Measurements from ENCODE around the gene GLIS1. TPM values are rescaled to one million over a fixed set of nuclear protein-coding genes. Genes with fewer than 3 reads are reported as not detected.

GLIS1 gene
- polyA plus RNA-seq, 1 donor (not counting 4 experiments of a cell fraction or from before 2014, with no cell fraction given) = not detected

DNA sequence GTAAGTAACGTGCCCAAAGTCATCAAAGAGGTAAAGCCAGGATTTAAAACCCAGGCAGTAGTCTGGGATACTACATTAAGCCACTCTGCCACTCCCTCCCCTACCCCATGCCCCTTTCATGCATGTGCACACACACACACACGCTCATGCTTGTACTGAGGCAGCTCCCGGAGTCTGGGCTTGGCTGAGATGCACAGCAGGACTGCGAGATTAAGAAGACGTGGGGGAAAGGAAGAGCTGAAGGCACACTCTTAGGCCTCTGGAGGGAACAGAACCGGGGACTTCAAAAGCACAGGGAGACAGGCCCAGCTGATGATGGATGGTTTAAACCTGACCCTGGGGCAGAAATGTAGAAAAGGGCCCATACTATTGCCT lies 98.3 kb downstream of the GLIS1 start:
- Histone ChIP-seq H3K27ac (ENCODE audit: control insufficient read depth, insufficient read depth, low read length) (no peak overlapping the region), H3K27me3 (ENCODE audit: control insufficient read depth, extremely low read depth, insufficient read depth, low read length) (peaks cover 23% of the 10 kb centered on the region), H2AFZ (ENCODE audit: control insufficient read depth, low read length) (no peak overlapping the region), H3K4me2 (ENCODE audit: control insufficient read depth, extremely low read depth, insufficient read depth, low read depth, low read length) (no peak overlapping the region), H3K36me3 (ENCODE audit: control insufficient read depth in 2 of 2, extremely low read depth in 1 of 2, insufficient read depth in 2 of 2, low read length in 2 of 2) (no peaks in the 10 kb centered on the region), H3K9me3 (ENCODE audit: control insufficient read depth, low read depth, low read length) (no peaks in the 10 kb centered on the region), H3K4me1 (ENCODE audit: control insufficient read depth, extremely low read depth, insufficient read depth, low read length) (peaks cover 5% of the 10 kb centered on the region), H3K79me2 (ENCODE audit: control insufficient read depth, insufficient read depth, low read length) (no peaks in the 10 kb centered on the region), H4K20me1 (ENCODE audit: control insufficient read depth, extremely low read depth, insufficient read depth, low read length) (no peaks in the 10 kb centered on the region), H3K4me3 (ENCODE audit: control insufficient read depth in 2 of 3, extremely low read depth in 1 of 3, insufficient read depth in 2 of 3, low read depth in 1 of 3, low read length in 3 of 3) (no peak overlapping the region), H3K9ac (ENCODE audit: control insufficient read depth, extremely low read depth, insufficient read depth, low read length) (no peak overlapping the region), H3K9me1 (ENCODE audit: control insufficient read depth, extremely low read depth, insufficient read depth, low read length) (no peaks in the 10 kb centered on the region)
- dilution Hi-C loops (cut with MboI; ENCODE audit: extremely low pct_ligation_motif_present, low sequenced_read_pairs) = no loop called here
- DNase-seq (ENCODE audit: low read depth, low spot score) = no peak
- FAIRE-seq = no peak
- no peak for TF ChIP-seq EZH2 (IDR thresholded peaks at IDR 0.05; ENCODE audit: low read length)
- TF ChIP-seq, protein P1, sequence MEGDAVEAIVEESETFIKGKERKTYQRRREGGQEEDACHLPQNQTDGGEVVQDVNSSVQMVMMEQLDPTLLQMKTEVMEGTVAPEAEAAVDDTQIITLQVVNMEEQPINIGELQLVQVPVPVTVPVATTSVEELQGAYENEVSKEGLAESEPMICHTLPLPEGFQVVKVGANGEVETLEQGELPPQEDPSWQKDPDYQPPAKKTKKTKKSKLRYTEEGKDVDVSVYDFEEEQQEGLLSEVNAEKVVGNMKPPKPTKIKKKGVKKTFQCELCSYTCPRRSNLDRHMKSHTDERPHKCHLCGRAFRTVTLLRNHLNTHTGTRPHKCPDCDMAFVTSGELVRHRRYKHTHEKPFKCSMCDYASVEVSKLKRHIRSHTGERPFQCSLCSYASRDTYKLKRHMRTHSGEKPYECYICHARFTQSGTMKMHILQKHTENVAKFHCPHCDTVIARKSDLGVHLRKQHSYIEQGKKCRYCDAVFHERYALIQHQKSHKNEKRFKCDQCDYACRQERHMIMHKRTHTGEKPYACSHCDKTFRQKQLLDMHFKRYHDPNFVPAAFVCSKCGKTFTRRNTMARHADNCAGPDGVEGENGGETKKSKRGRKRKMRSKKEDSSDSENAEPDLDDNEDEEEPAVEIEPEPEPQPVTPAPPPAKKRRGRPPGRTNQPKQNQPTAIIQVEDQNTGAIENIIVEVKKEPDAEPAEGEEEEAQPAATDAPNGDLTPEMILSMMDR (optimal IDR thresholded peaks at IDR 0.05 in 1 of 3, IDR thresholded peaks at IDR 0.05 in 1 of 3, conservative IDR thresholded peaks at IDR 0.05 in 1 of 3; ENCODE audit: extremely low read depth in 1 of 3, insufficient read depth in 2 of 3, low read length in 3 of 3) = no peak

DNA sequence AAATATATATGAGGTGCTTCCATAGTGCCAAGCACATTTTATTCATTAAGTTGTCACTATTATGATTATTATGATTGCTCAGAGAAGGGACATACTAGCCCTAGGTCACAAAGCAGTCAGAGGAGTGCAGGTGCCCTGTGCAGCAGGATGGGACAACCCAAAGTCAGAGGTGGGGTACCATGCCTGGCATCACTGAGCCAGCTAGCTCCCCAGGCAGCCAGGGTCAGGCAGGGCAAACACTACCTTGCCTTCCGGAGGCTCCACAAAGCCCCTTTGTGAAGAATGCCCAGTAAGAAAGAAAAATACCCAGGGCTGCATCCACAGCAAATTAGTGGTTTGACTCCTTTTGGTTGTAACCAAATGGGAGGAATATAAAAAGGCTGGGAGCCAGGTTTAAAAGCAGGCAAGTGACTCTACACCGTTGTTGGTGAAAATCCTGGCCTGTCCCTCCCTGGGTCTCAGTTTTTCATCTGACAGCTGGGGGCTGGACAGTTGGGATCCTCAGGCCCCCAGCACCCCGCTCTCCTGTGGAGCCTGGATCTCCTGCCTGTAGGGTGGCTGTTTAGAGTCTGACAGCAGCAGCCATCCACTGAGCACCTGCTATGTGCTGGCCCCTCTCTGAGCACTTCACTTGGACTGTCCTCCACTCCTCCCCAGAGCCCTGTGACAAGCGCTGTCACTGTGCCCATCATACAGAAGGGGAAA lies 98.8 kb downstream of the GLIS1 start:
- dilution Hi-C loops (cut with MboI; ENCODE audit: extremely low pct_ligation_motif_present, low sequenced_read_pairs) = no loop called here
- Histone ChIP-seq H3K79me2 (ENCODE audit: control insufficient read depth, insufficient read depth, low read length) (no peaks in the 10 kb centered on the region), H3K4me3 (ENCODE audit: control insufficient read depth in 2 of 3, extremely low read depth in 1 of 3, insufficient read depth in 2 of 3, low read depth in 1 of 3, low read length in 3 of 3) (no peak overlapping the region), H3K27ac (ENCODE audit: control insufficient read depth, insufficient read depth, low read length) (no peak overlapping the region), H4K20me1 (ENCODE audit: control insufficient read depth, extremely low read depth, insufficient read depth, low read length) (no peaks in the 10 kb centered on the region), H2AFZ (ENCODE audit: control insufficient read depth, low read length) (no peak overlapping the region), H3K9me1 (ENCODE audit: control insufficient read depth, extremely low read depth, insufficient read depth, low read length) (no peaks in the 10 kb centered on the region), H3K9me3 (ENCODE audit: control insufficient read depth, low read depth, low read length) (no peaks in the 10 kb centered on the region), H3K36me3 (ENCODE audit: control insufficient read depth in 2 of 2, extremely low read depth in 1 of 2, insufficient read depth in 2 of 2, low read length in 2 of 2) (no peaks in the 10 kb centered on the region), H3K27me3 (ENCODE audit: control insufficient read depth, extremely low read depth, insufficient read depth, low read length) (peaks cover 23% of the 10 kb centered on the region), H3K9ac (ENCODE audit: control insufficient read depth, extremely low read depth, insufficient read depth, low read length) (no peak overlapping the region), H3K4me2 (ENCODE audit: control insufficient read depth, extremely low read depth, insufficient read depth, low read depth, low read length) (peak overlapping the region; percentile 54), H3K4me1 (ENCODE audit: control insufficient read depth, extremely low read depth, insufficient read depth, low read length) (peaks cover 5% of the 10 kb centered on the region)
- DNase-seq (ENCODE audit: low read depth, low spot score) (no peak), FAIRE-seq (no peak)
- no peak for TF ChIP-seq EZH2 (IDR thresholded peaks at IDR 0.05; ENCODE audit: low read length)
- TF ChIP-seq, protein P1 (optimal IDR thresholded peaks at IDR 0.05 in 1 of 3, IDR thresholded peaks at IDR 0.05 in 1 of 3, conservative IDR thresholded peaks at IDR 0.05 in 1 of 3; ENCODE audit: extremely low read depth in 1 of 3, insufficient read depth in 2 of 3, low read length in 3 of 3) = no peak

All from keratinocyte (primary cell).